Skeletal muscle cell (primary cell): ENCODE measurements around the gene GSKIP.

ENCODE experiments used
- DNase-seq: peaks from one replicate; pipeline ENCODE4 v3.0.0-alpha.2; 2010; ENCODE audit warnings: low read depth
- H3K4me3 ChIP-seq: 2 replicates; pipeline ENCODE4 v1.5.1; 2011; ENCODE audit warnings: low read depth, mild to moderate bottlenecking, control low read depth, low read length, moderate library complexity

Gene GSKIP

DNA sequence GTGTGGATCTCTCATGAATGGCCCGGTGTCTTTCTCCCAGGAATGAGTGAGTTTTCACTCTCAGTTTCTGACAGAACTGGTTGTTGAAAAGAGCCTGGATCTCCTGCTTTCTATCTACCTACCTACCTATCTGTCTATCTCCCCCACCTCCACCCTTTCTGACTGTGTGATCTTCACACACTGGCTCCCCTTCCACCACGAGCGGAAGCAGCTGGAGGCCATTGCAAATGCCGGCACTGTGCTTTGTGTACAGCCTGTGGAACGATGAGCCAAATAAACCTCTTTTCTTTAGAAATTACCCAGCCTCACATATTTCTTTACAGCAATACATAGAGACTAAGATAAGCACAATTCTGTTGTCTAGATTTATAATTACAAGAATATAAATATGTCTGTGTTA, 7.2 kb downstream of the GSKIP start:
- no peak overlapping the region for H3K4me3 ChIP-seq
- DNase-seq, result no peak

DNA sequence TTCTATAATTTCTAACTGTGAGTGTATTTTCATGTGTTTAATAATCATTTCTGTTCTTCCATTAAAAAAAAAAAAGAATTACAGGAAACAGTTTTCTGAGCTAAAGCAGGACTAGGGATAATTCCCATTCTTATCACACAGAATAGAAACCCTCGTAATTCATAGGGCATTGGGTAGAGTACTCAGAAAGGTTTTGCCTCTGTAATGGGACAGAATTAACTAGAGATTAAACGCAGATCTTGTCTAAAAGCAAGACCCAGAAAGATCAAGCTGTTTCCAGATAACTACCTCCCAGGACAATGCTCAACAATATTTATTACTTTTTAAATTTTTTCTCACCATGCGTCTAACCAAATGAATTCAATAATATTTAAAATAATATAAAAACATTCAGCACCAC, 10.2 kb downstream of the GSKIP start:
- DNase-seq, result no peak
- H3K4me3 ChIP-seq, result no peak overlapping the region

DNA sequence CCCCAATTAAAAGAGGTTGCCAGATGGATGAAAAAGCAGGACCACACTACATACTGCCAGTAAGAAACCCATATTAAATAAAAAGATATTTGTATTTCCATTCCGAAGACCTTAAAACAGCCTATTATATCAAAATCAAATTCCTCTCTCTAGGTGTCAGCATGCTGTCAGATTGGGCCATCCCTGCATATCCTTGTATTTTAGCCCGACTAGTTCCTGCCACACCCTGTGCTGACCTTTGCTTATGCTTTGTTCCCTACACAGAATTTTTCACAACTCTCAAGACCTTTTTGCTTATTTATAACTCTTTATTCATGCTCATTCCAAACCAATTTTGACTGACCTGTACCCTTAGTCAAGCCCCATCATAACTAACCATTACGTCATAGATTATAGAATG, 12.8 kb downstream of the GSKIP start:
- no peak for DNase-seq
- no peak overlapping the region for H3K4me3 ChIP-seq

DNA sequence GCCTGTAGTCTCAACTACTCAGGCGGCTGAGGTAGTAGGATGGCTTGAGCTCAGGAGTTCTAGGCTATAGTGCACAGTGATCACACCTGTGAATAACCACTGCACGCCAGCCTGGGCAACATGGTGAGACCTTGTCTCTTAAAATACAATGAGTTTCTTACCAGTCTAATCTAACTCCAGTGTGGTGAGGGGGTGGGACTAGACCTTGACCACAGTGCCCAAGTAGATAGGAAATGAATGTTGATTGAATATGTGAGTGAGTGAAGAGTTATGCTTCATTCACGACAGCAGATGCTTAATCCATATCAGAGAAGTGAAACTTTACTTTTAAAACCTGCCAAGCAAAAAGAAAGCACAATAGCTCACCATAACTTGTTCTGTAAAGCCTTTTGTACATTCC, 17.4 kb downstream of the GSKIP start:
- no peak for DNase-seq
- H3K4me3 ChIP-seq, result no peak overlapping the region

DNA sequence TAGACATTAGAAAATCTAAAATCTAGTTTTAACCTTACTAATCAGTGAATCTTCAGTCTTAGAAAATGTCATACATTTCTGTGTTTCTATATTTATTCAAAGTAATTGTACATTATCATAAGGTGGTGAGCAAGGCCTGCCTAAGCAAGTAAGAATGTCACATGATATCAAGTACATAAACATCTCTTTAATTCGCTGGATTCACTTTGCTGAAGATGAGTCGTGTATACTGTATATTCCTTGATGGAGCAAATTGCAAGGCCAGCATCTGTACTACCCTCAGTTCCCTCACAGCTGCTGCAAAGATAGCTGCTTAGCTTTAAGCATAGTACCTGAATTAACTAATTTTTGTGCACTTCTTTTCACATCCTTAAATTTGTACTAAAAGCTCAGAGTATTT, 20.1 kb downstream of the GSKIP start:
- no peak overlapping the region for H3K4me3 ChIP-seq
- DNase-seq, result no peak

DNA sequence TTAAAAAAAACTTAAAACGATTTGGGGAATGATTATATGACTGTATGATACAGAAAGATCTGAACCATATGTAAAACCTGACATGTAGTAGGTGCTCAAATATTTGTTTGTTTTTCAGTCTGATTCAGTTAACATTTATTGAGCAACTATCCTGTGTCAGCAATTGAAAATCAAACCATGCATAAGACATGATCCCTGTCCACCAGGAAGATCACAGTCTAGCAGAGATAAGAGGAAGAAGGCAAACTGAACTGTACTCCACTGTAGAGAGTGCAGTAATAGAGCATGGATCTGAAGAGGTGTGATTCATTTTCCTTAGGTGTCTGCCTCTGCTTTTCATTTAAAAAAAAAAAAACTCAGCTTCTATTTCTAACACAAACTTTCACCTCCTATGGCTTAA, 20.7 kb downstream of the GSKIP start:
- DNase-seq, result no peak
- no peak overlapping the region for H3K4me3 ChIP-seq

DNA sequence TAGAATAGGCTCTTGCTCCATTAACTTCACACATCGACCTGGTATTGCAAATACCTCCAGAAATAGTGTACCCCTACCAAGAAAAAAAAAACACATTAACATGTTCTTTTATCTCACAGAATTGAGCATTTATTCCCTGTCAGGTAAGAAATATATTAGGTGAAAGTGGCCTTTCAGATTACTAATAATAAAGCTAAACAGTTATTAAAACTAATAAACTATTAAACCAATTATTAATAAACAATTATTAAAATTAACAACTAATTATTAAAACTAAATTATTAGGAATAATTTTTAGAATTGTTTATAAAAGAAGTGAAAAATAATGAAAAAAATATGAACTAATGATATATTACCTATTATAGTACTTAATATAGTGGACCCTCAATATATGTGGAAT, 21.4 kb downstream of the GSKIP start:
- H3K4me3 ChIP-seq, result no peak overlapping the region

DNA sequence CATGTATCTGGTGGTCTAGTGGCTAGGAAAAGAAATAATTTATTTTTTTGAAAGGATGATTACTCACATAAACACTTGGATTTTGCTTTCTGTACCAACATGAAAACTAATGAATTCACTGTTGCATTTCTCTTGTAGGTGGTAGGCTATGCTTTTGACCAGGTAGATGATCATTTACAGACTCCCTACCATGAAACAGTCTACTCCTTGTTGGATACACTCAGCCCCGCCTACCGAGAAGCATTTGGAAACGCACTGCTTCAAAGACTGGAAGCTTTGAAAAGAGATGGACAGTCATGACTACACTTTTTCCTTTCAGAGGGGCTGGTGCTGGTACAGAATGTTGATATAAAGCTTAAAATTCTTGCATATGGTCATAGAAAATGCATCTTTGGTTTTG, 22.1 kb downstream of the GSKIP start:
- H3K4me3 ChIP-seq, result no peak overlapping the region
- no peak for DNase-seq

More for the DNA sequence above, 21.4 kb downstream of the GSKIP start:
- DNase-seq, result no peak

DNA sequence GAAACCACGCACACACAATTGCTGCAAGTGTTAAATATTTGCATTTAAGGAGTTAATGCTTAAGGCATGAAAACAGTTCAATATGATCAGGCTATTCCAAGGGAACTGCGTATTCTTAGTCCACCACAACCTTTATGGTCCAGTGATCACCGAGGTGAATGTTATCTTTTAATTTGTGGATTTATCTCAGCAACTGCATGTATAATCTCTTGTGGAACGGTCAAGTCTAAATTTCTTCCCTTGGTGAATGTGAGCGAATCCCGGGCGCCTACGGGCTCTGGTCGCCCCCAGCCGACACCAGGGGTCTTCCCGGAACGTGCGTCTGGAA, 27.6 kb downstream of the GSKIP start:
- peak overlapping the region; percentile 74 for H3K4me3 ChIP-seq
- no peak for DNase-seq

DNA sequence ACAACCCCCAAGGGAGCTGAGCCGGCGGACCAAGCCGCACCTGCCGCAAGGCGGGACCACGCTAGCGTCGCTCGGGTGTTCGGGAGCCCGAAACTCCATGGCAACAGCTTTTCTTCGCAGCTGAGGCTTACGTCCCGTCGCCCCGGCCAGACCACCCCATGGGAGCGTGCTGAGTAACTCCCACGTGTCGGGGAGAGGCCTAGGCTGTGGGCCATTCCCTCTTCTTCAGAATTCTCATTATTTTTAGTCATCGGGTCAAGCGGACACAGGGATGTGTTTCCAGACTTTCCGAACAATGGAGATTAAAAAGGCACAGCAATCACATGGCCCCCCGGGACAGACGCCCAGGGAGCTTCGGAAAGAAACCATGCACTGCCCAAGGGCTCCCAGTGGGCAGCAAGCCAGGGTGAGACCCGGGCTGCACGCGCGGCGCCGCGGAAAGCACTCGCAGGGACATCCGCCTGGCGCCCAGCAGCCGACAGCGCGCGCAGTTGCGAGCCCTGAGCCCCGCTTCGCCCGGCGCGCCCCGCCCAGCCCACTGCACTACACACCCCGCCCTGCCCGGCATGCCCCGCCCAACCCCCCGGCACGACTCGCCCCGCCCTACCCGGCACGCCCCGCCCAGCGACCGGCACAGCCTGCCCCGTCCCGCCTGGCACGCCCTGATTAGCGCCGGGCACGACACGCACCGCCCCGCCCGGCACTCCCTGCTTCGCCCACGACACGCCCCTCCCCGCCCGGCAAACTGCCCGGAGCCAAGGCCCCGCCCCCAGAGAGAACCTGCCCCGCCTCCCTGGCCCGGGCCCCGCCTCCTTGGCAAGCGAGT, 28.2 kb downstream of the GSKIP start:
- peak overlapping the region; percentile 74 for H3K4me3 ChIP-seq

DNA sequence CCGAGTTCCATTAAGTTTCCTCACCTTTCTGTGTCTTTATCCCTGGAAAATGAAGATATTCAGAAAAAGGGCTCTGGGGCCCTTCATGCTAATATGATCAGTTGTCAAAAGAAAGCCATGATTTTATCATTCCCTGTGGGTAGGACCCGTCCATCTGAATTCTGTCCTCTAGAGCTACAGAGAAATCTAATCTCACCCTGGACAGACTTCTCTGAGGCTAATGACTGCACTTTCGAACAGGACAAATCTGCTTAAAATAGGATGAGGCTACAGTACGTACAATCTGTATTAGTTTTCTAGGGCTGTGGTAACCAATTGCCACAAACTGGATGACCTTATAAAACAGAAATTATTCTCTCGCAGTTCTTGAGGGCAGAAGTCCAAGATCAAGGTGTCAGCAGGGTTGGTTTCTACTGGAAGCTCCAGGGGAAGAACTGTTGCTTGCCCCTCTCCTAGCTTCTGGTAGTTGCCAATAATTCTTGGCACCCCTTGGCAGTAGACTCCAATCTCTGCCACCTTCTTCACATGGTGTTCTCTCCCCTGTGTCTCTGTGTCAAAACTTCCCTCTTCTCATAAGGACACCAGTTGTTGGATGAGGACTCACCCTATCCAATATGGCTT, 29.9 kb downstream of the GSKIP start:
- no peak for DNase-seq
- H3K4me3 ChIP-seq, result no peak overlapping the region

More for the DNA sequence above, 28.2 kb downstream of the GSKIP start:
- peak; percentile 79 for DNase-seq

DNA sequence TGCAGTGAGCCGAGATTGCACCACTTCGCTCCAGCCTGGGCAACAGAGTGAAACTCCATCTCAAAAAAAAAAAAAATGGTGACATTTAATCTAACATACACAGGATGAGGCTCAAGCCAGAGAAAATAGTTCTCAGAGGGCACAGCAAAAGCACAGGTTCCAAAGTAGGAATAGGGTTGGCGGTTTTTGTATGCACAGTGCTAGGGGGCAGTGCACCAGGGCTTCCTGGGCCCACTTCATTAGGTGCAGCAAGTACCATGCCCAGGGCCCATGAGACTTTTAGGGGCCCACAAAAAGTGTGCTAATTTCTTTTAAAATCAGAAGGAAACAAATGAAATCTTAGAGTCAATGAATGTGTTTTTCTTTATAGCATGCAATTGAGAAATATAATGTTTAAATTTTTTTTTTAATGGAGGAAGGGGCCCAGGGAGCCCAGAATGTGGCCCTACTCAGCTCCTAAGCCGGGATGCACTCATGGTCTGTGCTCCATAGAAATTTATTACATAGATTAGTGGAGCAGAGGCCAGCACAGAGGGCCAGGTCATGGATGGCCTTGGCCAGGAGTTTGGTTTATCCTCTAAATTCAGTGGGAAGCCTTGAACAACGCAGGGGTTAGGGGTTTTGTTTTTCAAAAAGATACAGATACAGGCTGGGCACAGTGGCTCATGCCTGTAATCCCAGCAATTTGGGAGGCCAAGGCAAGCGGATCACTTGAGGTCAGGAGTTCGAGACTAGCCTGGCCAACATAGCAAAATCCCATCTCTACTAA, 30.9 kb downstream of the GSKIP start:
- no peak for DNase-seq
- no peak overlapping the region for H3K4me3 ChIP-seq

DNA sequence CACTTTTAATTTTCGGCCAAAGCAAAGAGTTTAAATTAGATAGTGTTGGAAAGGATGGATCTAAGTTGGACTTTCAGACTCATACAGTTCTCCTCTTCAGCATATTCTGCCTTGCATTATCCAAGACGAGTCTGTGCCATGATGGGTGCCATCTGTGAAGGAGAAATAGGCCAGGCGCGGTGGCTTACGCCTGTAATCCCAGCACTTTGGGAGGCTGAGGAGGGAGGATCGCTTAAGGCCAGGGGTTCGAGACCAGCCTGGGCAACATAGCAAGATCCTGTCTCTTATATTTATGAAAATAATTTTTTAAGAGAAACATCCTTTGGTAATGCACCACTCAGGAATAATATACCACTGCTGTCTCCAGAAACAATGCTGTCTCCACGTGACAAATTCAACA, 35.1 kb downstream of the GSKIP start:
- H3K4me3 ChIP-seq, result no peak overlapping the region
- no peak for DNase-seq

DNA sequence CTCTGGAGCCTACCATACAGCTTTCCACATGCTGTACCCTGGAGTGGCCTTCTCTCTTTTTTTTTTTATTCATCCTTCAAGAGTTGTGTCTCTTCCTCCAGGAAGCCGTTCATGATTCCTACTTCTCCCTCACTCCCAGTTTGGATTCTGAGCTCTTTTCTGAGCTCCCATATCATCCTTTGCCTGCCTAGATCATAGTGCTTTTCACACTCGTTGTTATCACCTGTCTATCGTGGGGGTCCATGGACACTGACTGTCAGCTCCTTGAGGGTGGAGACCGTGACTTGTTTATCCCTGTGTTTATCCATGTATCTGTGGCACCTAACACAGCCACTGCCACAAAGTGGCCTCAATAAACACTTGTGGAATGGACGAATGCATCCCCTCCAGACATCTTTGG, 35.6 kb downstream of the GSKIP start:
- H3K4me3 ChIP-seq, result no peak overlapping the region
- no peak for DNase-seq

DNA sequence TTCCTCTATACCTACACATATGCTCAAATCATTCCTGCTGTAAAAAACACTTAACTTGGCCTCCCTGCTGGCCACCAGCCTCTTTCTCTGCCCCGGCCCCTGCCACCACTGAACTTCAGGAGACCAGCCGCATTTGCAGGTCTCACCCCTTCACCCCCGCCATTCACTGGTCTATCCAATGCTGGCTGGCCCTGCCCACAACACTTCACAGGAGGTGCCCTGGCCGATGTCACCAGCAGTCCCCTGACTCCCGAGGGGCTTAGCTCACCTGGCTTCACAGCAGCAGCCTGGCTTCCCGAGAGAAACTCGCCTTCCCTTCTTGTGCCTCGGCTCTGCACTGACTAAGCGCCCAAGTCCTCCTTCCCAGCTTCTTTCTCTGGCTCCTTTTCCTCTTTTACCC, 36.1 kb downstream of the GSKIP start:
- DNase-seq, result no peak
- H3K4me3 ChIP-seq, result no peak overlapping the region

DNA sequence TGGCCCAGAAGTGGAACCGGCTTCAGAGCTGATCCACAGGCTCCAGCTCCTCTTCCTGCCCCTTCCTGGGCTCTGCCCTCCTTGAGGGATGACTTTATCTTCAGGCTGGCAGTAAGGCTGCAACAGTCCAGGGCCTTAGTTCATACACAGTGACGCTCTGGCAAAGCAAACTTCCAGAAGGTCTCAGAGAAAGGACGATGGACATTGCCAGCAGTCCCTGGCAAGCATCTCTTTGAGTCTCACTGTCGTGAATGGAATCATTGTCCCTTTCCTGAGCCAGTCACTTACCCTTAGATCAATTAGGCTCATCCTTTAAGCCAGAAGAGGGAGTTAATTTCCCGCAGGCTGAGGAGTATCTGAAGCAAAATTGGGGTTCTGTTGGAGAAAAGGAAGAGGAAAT, 37.2 kb downstream of the GSKIP start:
- no peak overlapping the region for H3K4me3 ChIP-seq
- DNase-seq, result no peak

DNA sequence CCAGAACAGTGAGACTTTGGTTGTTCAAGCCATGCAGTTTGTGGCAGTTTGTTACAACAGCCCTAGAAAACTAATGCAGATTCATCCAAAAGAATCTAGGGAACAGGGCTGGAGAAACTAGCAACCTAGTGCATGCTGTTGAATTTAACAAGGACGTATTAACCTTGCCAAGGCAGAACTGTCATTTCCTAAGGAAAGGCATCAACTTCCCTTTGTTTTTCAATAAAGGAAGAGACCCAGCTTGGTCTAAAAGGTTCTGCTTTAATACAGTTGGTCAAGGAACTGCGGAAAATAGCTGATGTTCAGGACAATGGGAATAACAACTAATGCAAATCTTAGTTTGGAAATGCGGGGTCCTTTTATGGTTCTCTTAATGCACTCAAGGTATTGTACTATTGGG, 40.1 kb downstream of the GSKIP start:
- no peak overlapping the region for H3K4me3 ChIP-seq
- DNase-seq, result no peak

DNA sequence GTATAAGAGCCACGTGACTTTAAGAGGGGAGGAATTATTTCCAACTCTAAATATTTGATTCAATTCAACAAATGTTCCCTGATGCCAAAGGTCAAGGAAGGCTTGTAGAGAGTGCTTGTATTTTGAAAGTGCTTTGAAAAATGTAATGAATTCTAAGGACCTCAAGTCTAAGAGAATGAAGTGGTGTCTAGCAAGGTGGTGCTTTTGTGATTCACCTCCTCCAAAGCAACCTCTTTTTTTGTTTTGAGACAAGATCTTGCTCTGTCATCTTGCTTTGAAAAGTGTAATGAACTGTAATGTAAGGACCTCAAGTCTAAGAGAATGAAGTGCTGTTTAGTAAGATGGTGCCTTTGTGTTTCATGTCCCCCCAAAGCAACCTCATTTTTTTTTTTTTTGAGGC, 42.4 kb downstream of the GSKIP start:
- no peak for DNase-seq

DNA sequence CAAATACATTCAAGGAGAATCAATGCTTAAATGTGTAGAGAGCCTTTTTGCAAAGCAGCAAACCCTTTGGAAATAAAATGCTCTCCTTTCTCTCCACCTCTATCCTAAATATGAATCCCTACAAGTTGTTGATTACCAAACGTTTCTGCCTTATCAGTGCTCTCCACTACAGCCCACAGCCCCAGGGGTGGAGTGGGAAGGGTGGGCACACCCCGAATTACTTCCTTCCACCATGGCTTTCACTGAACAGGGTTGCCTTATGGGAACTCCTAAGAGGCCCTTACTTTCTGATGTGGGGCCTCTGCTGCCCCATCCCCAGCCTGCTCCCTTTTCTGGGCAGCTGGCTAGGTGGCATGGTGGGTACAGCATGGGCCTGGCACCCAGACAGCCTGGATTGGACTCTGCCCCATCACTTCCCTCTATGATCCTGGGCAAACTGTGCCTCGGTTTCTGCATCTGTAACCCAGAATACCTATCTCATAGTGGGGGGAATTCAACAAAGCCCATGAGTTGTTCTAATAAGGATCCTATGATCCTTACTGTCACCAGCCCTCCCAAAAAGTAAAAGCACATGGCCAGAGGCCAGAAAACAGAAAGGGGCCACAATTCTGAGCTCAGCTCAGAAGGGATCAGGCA, 44.7 kb downstream of the GSKIP start:
- DNase-seq, result no peak
- no peak overlapping the region for H3K4me3 ChIP-seq

More for the DNA sequence above, 42.4 kb downstream of the GSKIP start:
- H3K4me3 ChIP-seq, result no peak overlapping the region

DNA sequence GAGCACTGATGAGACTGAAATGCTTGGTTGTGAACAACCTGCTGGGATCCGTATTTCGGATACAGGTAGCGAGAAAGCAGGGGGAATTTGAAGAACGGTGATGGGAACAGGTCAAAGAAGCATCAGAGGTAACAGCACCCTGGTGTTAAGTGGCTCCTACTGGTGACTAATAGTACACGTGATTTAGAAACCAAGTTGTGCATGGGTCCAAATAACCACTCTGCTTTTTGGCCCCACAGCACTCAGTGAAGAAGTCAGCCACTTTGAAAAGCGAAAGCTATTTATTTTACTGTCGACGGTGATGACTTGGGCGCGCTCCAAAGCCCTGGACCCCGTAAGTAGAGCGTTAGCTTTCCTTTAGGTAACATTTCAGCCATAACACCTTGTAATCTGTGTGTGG, 45.3 kb downstream of the GSKIP start:
- DNase-seq, result no peak
- H3K4me3 ChIP-seq, result no peak overlapping the region
